Fibroblast of lung (primary cell): ENCODE data around the gene NEB. TPM values are rescaled to one million over a fixed set of nuclear protein-coding genes. Genes with fewer than 3 reads are reported as not detected.
"Not testable (repeated sequence)": the region's sequence is repeated elsewhere in the genome, so short reads cannot be mapped to it uniquely, and the experiment has no call there.

Source experiments
- DNase-seq, 2 donors: peaks; one replicate each; pipeline versions ENCODE4 v3.0.0 to v3.0.0-alpha.2; 2010; ENCODE audit warnings: low read depth in 2 of 2
- H2AFZ ChIP-seq: 2 replicates; pipeline ENCODE4 v1.5.1; 2012; ENCODE audit warnings: low read length, control low read depth, inconsistent platforms
- H3K27ac ChIP-seq: 2 replicates; pipeline ENCODE4 v1.5.1; 2011; ENCODE audit warnings: low read length, control low read depth; ENCODE audit not compliant: insufficient read depth
- H3K27me3 ChIP-seq: 2 replicates; pipeline ENCODE4 v1.5.1; 2011; ENCODE audit warnings: mild to moderate bottlenecking, low read length; ENCODE audit not compliant: control insufficient read depth, insufficient read depth
- H3K36me3 ChIP-seq: 2 replicates; pipeline ENCODE4 v1.5.1; 2011; ENCODE audit warnings: low read length; ENCODE audit not compliant: control insufficient read depth, insufficient read depth
- H3K4me1 ChIP-seq: 2 replicates; pipeline ENCODE4 v1.5.1; 2011; ENCODE audit warnings: low read length; ENCODE audit not compliant: control insufficient read depth, insufficient read depth; ENCODE audit errors: extremely low read depth
- H3K4me2 ChIP-seq: 2 replicates; pipeline ENCODE4 v1.5.1; 2011; ENCODE audit warnings: low read length, control low read depth; ENCODE audit not compliant: insufficient read depth; ENCODE audit errors: extremely low read depth
- H3K4me3 ChIP-seq, 4 experiments: fragments of 200-600 bp in 1 of 4; sonication (generic) in 1 of 4; replicated peaks in 1 of 4; 2 replicates each; pipeline ENCODE4 v1.5.1; 2011 to 2016; ENCODE audit warnings: low read length in 4 of 4, low read depth in 3 of 4, mild to moderate bottlenecking in 3 of 4, control low read depth in 2 of 4, inconsistent platforms in 1 of 4, mixed read lengths in 1 of 4; ENCODE audit not compliant: insufficient read depth in 1 of 4; ENCODE audit errors: control extremely low read depth in 1 of 4
- H3K79me2 ChIP-seq: 2 replicates; pipeline ENCODE4 v1.5.1; 2012; ENCODE audit warnings: mild to moderate bottlenecking, low read length, inconsistent platforms; ENCODE audit not compliant: control insufficient read depth, insufficient read depth
- H3K9ac ChIP-seq: 2 replicates; pipeline ENCODE4 v1.5.1; 2011; ENCODE audit warnings: mild to moderate bottlenecking, low read length, control low read depth; ENCODE audit not compliant: insufficient read depth
- H3K9me3 ChIP-seq: 2 replicates; pipeline ENCODE4 v1.5.1; 2012; ENCODE audit warnings: low read depth, low read length; ENCODE audit not compliant: control insufficient read depth, insufficient read depth
- H4K20me1 ChIP-seq: 2 replicates; pipeline ENCODE4 v1.5.1; 2011; ENCODE audit warnings: low read length; ENCODE audit not compliant: control insufficient read depth, insufficient read depth; ENCODE audit errors: extremely low read depth
- CTCF ChIP-seq, 2 donors: IDR thresholded peaks in 1 of 2; conservative IDR thresholded peaks in 1 of 2; 1 replicate in 1 of 2; 2 replicates in 1 of 2; pipeline ENCODE4 v1.5.1; 2011 to 2012; ENCODE audit warnings: low read length in 2 of 2, control low read depth in 1 of 2, inconsistent platforms in 1 of 2, low read depth in 1 of 2, mild to moderate bottlenecking in 1 of 2
- EZH2 ChIP-seq: IDR thresholded peaks from 2 replicates; pipeline ENCODE4 v1.5.1; 2012; ENCODE audit warnings: low read length, control low read depth, mild to moderate bottlenecking; ENCODE audit errors: missing control alignments
- polyA plus RNA-seq, 2 donors: library from polyadenylated mRNA; depleted of rRNA in 1 of 2; stranded (reverse) in 1 of 2; unstranded in 1 of 2; fragments of >200 nt; gene quantifications; 2 replicates each; pipeline ENCODE4 v1.2.1, GENCODE V29; 2011 to 2012; ENCODE audit warnings: missing spikeins in 1 of 2
- total RNA-seq: library from RNA; depleted of rRNA; stranded (reverse); fragments of >200 nt; gene quantifications from 2 replicates; pipeline ENCODE4 v1.2.1, GENCODE V29; 2014

Gene NEB
- total and polyA plus RNA-seq, 2 donors (not counting 1 experiment from before 2014, with no cell fraction given), result 0.17 to 0.26 TPM

GRCh38 chr2:151707857-151708256, 26.4 kb downstream of the NEB start:
- Histone ChIP-seq H3K4me1 (no peaks in the 10 kb centered on the region), H3K36me3 (no peaks in the 10 kb centered on the region), H3K79me2 (no peaks in the 10 kb centered on the region), H3K4me2 (no peak overlapping the region), H4K20me1 (no peaks in the 10 kb centered on the region), H3K9ac (no peak overlapping the region), H3K9me3 (no peaks in the 10 kb centered on the region), H3K27me3 (no peaks in the 10 kb centered on the region), H3K27ac (no peak overlapping the region), H2AFZ (no peak overlapping the region), H3K4me3 (no peak overlapping the region)
- DNase-seq, result no peak
- TF ChIP-seq EZH2 (no peak), CTCF (conservative IDR thresholded peaks at IDR 0.05 in 1 of 2, IDR thresholded peaks at IDR 0.05 in 1 of 2; ENCODE audit: low read depth in 1 of 2, low read length in 2 of 2) (no peak)

GRCh38 chr2:151704480-151704961, 29.8 kb downstream of the NEB start:
- H3K4me2 ChIP-seq, H3K27ac ChIP-seq, H3K36me3 ChIP-seq, H4K20me1 ChIP-seq, H3K27me3 ChIP-seq, DNase-seq, H3K4me3 ChIP-seq, H3K79me2 ChIP-seq, H3K4me1 ChIP-seq, H3K9me3 ChIP-seq, H3K9ac ChIP-seq, H2AFZ ChIP-seq: not testable (repeated sequence)

- not testable (repeated sequence) for H3K36me3 ChIP-seq, H3K4me1 ChIP-seq, H4K20me1 ChIP-seq, H3K4me2 ChIP-seq, H3K4me3 ChIP-seq, DNase-seq, H3K27me3 ChIP-seq, H3K9me3 ChIP-seq, H3K27ac ChIP-seq, H2AFZ ChIP-seq, H3K79me2 ChIP-seq, H3K9ac ChIP-seq
Measured at GRCh38 chr2:151698134-151698533, 36.1 kb downstream of the NEB start.

- Histone ChIP-seq H3K27me3 (no peaks in the 10 kb centered on the region), H3K9me3 (no peaks in the 10 kb centered on the region), H3K9ac (no peak overlapping the region), H3K4me3 (no peak overlapping the region), H2AFZ (no peak overlapping the region), H4K20me1 (no peaks in the 10 kb centered on the region), H3K36me3 (no peaks in the 10 kb centered on the region), H3K79me2 (no peaks in the 10 kb centered on the region), H3K4me2 (no peak overlapping the region), H3K4me1 (no peaks in the 10 kb centered on the region), H3K27ac (no peak overlapping the region)
- DNase-seq, result no peak
- no peak for TF ChIP-seq CTCF (conservative IDR thresholded peaks at IDR 0.05 in 1 of 2, IDR thresholded peaks at IDR 0.05 in 1 of 2; ENCODE audit: low read depth in 1 of 2, low read length in 2 of 2)
- TF ChIP-seq EZH2, result no peak
Measured at GRCh38 chr2:151695778-151696177, 38.5 kb downstream of the NEB start.
